Panc1 (cell line): ENCODE data around the gene HBG2. TPM values are rescaled to one million over a fixed set of nuclear protein-coding genes. Genes with fewer than 3 reads are reported as not detected.

Experiments
- ATAC-seq: fragments of 200-7000 bp; cut with Tn5 transposase; 2 replicates; pipeline ENCODE4 v1.9.1; 2020; ENCODE audit warnings: mild to moderate bottlenecking, moderate library complexity
- BruUV-seq: library from RNA; stranded (reverse); fragments of 400-500 nt; replicated peaks from 2 replicates; lab custom pipeline; 2021; lab: Mats Ljungman, UMichigan
- CTCF ChIA-PET: fragments of 300-600 bp; sonication (Branson Sonifier 250); formaldehyde crosslinking; loops from one replicate; lab custom pipeline; 2022; ENCODE audit warnings: antibody characterized with exemption; lab: Charles Lee
- POLR2A ChIA-PET: fragments of 300-600 bp; sonication (Branson Sonifier 250); formaldehyde crosslinking; loops from one replicate; lab custom pipeline; 2022; ENCODE audit warnings: antibody characterized with exemption; lab: Charles Lee
- DNase-seq: peaks from one replicate; pipeline ENCODE4 v3.0.0-alpha.2; 2010; ENCODE audit warnings: low read depth, low spot score
- H3K27ac ChIP-seq: 2 replicates; pipeline ENCODE4 v1.5.1; 2011; ENCODE audit warnings: mild to moderate bottlenecking, low read length, inconsistent platforms
- H3K27me3 ChIP-seq: fragments of 200-500 bp; sonication (Bioruptor generic); 2 replicates; pipeline ENCODE4 v1.6.0; 2014; ENCODE audit warnings: low read length, inconsistent platforms; ENCODE audit not compliant: control insufficient read depth, insufficient read depth
- H3K36me3 ChIP-seq: fragments of 200-500 bp; sonication (Bioruptor generic); 2 replicates; pipeline ENCODE4 v1.5.1; 2014; ENCODE audit warnings: inconsistent platforms, mild to moderate bottlenecking, low read length, moderate library complexity; ENCODE audit not compliant: control insufficient read depth, insufficient read depth
- H3K4me1 ChIP-seq: 2 replicates; pipeline ENCODE4 v1.5.1; 2011; ENCODE audit warnings: inconsistent platforms, mild to moderate bottlenecking, low read length, moderate library complexity; ENCODE audit not compliant: control insufficient read depth, insufficient read depth
- H3K4me3 ChIP-seq, 2 experiments: 2 replicates each; pipeline ENCODE4 v1.5.1; 2011 to 2012; ENCODE audit warnings: low read depth in 2 of 2, low read length in 2 of 2, mild to moderate bottlenecking in 2 of 2, inconsistent platforms in 1 of 2, moderate library complexity in 1 of 2
- H3K9me3 ChIP-seq: fragments of 200-500 bp; sonication (Bioruptor generic); 2 replicates; pipeline ENCODE4 v1.5.1; 2014; ENCODE audit warnings: low read depth, mild to moderate bottlenecking, inconsistent platforms, low read length, moderate library complexity; ENCODE audit not compliant: control insufficient read depth, insufficient read depth
- POLR2AphosphoS5 ChIP-seq: IDR thresholded peaks from 2 replicates; pipeline ENCODE4 v1.6.1; 2012; ENCODE audit warnings: mild to moderate bottlenecking, low read depth, low read length, moderate library complexity
- SIN3A ChIP-seq: IDR thresholded peaks from 2 replicates; pipeline ENCODE4 v1.6.1; 2012; ENCODE audit warnings: low read depth, mild to moderate bottlenecking, low read length, moderate library complexity, borderline replicate concordance; ENCODE audit not compliant: insufficient read depth
- TCF7L2 ChIP-seq: IDR thresholded peaks from 2 replicates; pipeline ENCODE4 v1.6.1; 2011; ENCODE audit warnings: mild to moderate bottlenecking, low read depth, low read length, inconsistent platforms
- in situ Hi-C: cut with HindIII; loops from 2 replicates; pipeline ENCODE4 v1.10.0; 2016; ENCODE audit warnings: low sequenced_read_pairs, low pct_unique_long_range_greater_than_20kb
- intact Hi-C: fragments of 100-400 bp; cut with micrococcal nuclease; formaldehyde crosslinking; loops from one replicate; pipeline ENCODE4 v1.10.0; 2022; ENCODE audit not compliant: unreplicated experiment
- total RNA-seq: library from RNA; stranded (reverse); gene quantifications from one replicate; pipeline ENCODE4 v1.2.1, GENCODE V29; 2021; ENCODE audit not compliant: unreplicated experiment
- TF ChIP-seq, protein P1 (sequence below): fragments of 450-650 bp; IDR thresholded peaks from 2 replicates; pipeline ENCODE4 v1.5.1; 2017; ENCODE audit warnings: mild to moderate bottlenecking
- TF ChIP-seq, protein P2 (sequence below), 2 experiments: IDR thresholded peaks; 2 replicates each; pipeline ENCODE4 v1.6.1; 2011 to 2012; ENCODE audit warnings: low read depth in 2 of 2, control low read depth in 1 of 2, low read length in 1 of 2, mild to moderate bottlenecking in 1 of 2, moderate library complexity in 1 of 2; ENCODE audit not compliant: insufficient read depth in 1 of 2

Gene HBG2
- total RNA-seq, 1 experiment from 2014 or later, result 6.5 TPM

DNA sequence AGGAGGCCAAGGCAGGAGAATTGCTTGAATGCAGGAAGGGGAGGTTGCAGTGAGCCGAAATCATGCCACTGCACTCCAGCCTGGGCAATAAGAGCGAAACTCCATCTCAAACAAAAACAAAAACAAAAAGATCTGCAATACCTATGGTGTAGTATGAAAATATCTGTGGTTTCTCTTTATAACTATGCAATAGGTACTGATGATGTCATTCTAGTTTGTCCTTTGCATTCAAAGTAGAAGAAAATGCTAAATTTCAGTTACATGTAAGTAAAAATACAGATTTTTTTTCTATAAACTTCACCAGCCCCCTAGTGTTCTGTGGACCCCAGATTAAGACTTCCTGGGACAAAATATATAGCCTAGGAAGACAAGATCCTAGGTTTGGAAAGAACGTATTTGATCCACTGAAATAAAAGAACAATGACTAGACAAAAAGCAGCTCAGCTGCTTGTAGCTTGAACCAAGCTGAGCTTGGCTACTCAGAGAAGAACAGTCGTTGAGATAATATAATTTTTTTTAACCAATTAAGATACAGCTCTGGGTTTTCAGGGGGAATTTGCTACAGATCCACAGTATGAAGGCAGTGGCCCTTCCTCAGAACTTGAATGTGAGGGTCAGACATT lies 17.9 kb upstream of the HBG2 start:
- in situ Hi-C loops, result no loop called here
- no peak overlapping the region for H3K4me3 ChIP-seq
- no peak for DNase-seq
- ATAC-seq, result no peak
- H3K27me3 ChIP-seq, result no peaks in the 10 kb centered on the region
- CTCF ChIA-PET, result no interaction called here
- H3K36me3 ChIP-seq, result no peaks in the 10 kb centered on the region
- H3K9me3 ChIP-seq, result no peaks in the 10 kb centered on the region
- TF ChIP-seq SIN3A (no peak), POLR2AphosphoS5 (no peak), TCF7L2 (no peak)
- TF ChIP-seq, protein P1, sequence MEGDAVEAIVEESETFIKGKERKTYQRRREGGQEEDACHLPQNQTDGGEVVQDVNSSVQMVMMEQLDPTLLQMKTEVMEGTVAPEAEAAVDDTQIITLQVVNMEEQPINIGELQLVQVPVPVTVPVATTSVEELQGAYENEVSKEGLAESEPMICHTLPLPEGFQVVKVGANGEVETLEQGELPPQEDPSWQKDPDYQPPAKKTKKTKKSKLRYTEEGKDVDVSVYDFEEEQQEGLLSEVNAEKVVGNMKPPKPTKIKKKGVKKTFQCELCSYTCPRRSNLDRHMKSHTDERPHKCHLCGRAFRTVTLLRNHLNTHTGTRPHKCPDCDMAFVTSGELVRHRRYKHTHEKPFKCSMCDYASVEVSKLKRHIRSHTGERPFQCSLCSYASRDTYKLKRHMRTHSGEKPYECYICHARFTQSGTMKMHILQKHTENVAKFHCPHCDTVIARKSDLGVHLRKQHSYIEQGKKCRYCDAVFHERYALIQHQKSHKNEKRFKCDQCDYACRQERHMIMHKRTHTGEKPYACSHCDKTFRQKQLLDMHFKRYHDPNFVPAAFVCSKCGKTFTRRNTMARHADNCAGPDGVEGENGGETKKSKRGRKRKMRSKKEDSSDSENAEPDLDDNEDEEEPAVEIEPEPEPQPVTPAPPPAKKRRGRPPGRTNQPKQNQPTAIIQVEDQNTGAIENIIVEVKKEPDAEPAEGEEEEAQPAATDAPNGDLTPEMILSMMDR, result no peak
- TF ChIP-seq, protein P2, sequence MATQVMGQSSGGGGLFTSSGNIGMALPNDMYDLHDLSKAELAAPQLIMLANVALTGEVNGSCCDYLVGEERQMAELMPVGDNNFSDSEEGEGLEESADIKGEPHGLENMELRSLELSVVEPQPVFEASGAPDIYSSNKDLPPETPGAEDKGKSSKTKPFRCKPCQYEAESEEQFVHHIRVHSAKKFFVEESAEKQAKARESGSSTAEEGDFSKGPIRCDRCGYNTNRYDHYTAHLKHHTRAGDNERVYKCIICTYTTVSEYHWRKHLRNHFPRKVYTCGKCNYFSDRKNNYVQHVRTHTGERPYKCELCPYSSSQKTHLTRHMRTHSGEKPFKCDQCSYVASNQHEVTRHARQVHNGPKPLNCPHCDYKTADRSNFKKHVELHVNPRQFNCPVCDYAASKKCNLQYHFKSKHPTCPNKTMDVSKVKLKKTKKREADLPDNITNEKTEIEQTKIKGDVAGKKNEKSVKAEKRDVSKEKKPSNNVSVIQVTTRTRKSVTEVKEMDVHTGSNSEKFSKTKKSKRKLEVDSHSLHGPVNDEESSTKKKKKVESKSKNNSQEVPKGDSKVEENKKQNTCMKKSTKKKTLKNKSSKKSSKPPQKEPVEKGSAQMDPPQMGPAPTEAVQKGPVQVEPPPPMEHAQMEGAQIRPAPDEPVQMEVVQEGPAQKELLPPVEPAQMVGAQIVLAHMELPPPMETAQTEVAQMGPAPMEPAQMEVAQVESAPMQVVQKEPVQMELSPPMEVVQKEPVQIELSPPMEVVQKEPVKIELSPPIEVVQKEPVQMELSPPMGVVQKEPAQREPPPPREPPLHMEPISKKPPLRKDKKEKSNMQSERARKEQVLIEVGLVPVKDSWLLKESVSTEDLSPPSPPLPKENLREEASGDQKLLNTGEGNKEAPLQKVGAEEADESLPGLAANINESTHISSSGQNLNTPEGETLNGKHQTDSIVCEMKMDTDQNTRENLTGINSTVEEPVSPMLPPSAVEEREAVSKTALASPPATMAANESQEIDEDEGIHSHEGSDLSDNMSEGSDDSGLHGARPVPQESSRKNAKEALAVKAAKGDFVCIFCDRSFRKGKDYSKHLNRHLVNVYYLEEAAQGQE (IDR thresholded peaks at IDR 0.05; ENCODE audit: insufficient read depth in 1 of 2, low read depth in 2 of 2, low read length in 1 of 2), result no peak
- no peak overlapping the region for H3K27ac ChIP-seq
- BruUV-seq, result no TSS peak
- POLR2A ChIA-PET, result no interaction called here
- intact Hi-C loops, result no loop called here
- no peaks in the 10 kb centered on the region for H3K4me1 ChIP-seq

DNA sequence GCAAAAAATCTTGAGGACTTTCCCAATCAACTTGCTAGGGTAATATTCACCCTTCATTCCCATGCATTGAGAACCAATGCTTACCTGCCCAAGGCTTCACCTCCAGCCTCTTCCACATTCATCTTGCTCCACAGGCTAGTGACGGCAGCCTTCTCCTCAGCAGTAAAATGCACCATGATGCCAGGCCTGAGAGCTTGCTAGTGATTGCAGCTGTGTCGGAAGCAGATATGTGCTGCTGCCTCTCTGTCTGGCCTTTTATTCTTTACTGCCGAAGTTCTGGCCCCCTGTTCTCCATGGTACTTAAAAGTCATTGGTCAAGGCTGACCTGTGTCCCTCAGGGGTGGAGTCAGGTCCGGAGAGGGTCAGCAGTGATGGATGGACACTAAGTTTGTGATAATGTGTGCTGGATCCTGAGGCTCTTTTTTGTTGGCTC lies 15.2 kb upstream of the HBG2 start, which contains the start of gene HBE1:
HBE1 (minus strand) TSS at position 231 of the 433 bp plus-strand sequence; CDS start at position 176, 55 bp downstream.
- TF ChIP-seq, protein P2 (IDR thresholded peaks at IDR 0.05; ENCODE audit: insufficient read depth in 1 of 2, low read depth in 2 of 2, low read length in 1 of 2), result no peak
- TF ChIP-seq POLR2AphosphoS5, result no peak
- no peak for TF ChIP-seq TCF7L2
- TF ChIP-seq, protein P1, result no peak
- no peak for TF ChIP-seq SIN3A
- Histone ChIP-seq H3K27ac (no peak within 1 kb of the TSS), H3K27me3 (no peaks in the 10 kb centered on the region; the same call in 1 of the 2 replicates), H3K4me3 (no peak within 1 kb of the TSS), H3K9me3 (no peaks in the 10 kb centered on the region), H3K36me3 (no peaks in the 10 kb centered on the region), H3K4me1 (no peaks in the 10 kb centered on the region)
- ChIA-PET POLR2A (no interaction called here), CTCF (no interaction called here)
- DNase-seq, result no peak
- no TSS peak for BruUV-seq
- intact Hi-C loops (no loop called here), in situ Hi-C loops (no loop called here)
- ATAC-seq, result no peak
